Large intestine (tissue), 3 donors: ENCODE data around the gene ZNF423. TPM values are rescaled to one million over a fixed set of nuclear protein-coding genes. Genes with fewer than 3 reads are reported as not detected.
"Not testable (repeated sequence)": the region's sequence is repeated elsewhere in the genome, so short reads cannot be mapped to it uniquely, and the experiment has no call there.

Experiments
- DNase-seq, 2 donors: peaks; one replicate each; pipeline versions ENCODE4 v3.0.0 to v3.0.0-alpha.2; 2013
- H3K27ac ChIP-seq: one replicate; pipeline ENCODE4 v1.5.1; 2013; ENCODE audit warnings: low read length
- H3K27me3 ChIP-seq: 2 replicates; pipeline ENCODE4 v1.6.1; 2013; ENCODE audit warnings: low read length; ENCODE audit not compliant: control insufficient read depth, insufficient read depth
- H3K36me3 ChIP-seq: 2 replicates; pipeline ENCODE4 v1.6.1; 2013; ENCODE audit warnings: low read length; ENCODE audit not compliant: control insufficient read depth, insufficient read depth
- H3K4me1 ChIP-seq: one replicate; pipeline ENCODE4 v1.6.1; 2013; ENCODE audit warnings: low read length; ENCODE audit not compliant: control insufficient read depth, insufficient read depth
- H3K4me3 ChIP-seq: one replicate; pipeline ENCODE4 v1.5.1; 2013; ENCODE audit warnings: low read length
- H3K9me3 ChIP-seq: one replicate; pipeline ENCODE4 v1.6.1; 2013; ENCODE audit warnings: mild to moderate bottlenecking, low read depth, low read length, moderate library complexity; ENCODE audit not compliant: control insufficient read depth
- WGBS: methylation state at CpG from one replicate; pipeline ENCODE4 v1.1.5; 2013; ENCODE audit warnings: low lambda C conversion rate; ENCODE audit not compliant: insufficient coverage; 5-methylcytosine and 5-hydroxymethylcytosine counted together
- polyA plus RNA-seq: library from polyadenylated mRNA; unstranded; fragments of 120-200 nt; gene quantifications from one replicate; pipeline ENCODE4 v1.2.1, GENCODE V29; 2013

The ZNF423 gene
- polyA plus RNA-seq, 1 donor: 6.7 TPM

DNA sequence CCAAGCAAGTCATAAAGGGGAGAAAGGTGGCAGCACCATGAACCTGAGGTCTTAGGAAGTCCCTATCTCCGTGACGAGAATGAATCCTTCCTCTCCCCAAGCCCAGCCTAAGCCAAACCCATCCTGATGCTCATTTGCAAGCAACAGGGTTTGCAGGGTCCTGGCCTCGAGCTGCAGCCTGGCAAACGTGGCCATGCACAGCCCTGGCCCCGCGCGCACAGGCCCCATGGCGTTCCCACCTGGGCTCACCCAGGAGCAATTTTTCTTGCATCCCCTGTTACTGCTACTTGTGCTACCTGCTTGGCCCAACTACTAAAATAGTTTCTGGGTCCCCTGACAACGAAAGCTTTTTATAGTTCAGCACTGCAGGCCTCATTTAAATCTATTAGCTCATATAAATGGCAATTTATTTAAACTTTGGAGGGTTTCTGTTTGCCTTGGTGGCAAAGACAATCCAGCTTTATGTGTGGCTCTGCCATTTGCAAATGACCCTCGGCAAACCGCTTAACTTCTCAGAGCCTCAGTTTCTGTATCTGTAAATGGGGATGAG, 340.8 kb downstream of the ZNF423 start:
- Histone ChIP-seq H3K9me3 (no peaks in the 10 kb centered on the region), H3K4me1 (no peaks in the 10 kb centered on the region), H3K27ac (no peak overlapping the region), H3K4me3 (no peak overlapping the region), H3K27me3 (no peaks in the 10 kb centered on the region), H3K36me3 (peaks cover 2% of the 10 kb centered on the region)
- peak in 1 of 2 donors; percentile 24 for DNase-seq
- WGBS: 80% methylated on average over 2 of the region's 11 CpGs

DNA sequence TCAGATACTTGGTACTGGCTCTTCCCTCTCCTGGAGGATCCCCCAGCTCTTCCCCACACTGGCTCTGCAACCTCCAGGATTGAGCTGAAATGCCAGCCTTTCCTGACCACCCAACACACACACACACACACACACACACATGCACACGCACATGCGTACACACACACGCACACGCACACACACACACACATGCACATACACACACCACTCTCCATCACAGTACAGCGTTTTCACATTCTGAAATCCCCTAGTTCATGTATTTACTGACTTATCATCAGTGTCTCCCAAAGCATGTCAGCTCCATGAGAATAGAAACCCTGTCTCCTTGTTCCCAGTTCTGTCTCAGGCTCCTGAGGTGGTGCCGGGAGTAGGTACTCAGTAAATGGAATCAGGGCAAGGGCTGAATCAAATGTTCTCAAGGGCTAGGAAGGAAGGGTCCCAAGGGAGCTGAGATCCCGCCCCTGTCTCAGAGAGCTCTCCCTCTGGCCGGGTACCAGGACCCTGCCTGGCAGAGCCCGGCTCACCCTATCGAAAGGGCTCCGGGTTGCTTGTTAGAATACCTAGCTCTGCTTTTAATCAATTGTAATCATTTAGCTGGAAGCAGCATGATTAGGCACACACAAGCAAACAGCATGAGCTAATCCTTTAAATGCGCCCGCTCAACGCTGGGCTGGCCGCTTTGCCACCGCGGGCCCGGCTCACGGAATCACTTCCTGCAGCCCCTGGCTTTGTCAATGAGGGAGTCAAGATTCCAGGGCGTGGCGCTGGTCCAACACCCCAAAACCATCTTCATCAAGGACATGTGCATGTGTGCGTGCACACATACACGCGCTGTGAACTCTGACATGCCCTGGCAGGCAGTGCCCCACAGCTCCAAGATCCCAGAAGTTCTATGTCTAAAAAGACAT, 341.6 kb downstream of the ZNF423 start:
- DNase-seq: no peak

DNA sequence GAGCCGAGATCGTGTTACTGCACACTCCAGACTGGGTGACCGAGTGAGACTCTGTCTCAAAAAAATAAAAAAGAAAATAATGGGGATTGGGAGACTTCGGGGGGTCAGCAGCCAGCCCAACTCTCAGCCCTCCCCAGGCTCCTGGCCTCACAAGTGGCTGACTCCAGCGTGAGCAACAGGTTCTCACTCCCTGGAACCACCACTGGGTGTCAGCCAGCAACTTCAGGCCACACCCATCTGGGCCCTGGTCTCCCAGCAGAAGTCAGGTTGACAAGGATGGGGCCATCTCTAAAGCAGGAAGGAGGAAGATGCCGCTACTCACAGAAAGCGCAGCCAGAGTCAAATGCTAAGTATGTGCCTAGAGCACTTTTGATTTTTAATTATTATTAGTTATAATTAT, 342.9 kb downstream of the ZNF423 start:
- WGBS: 100% methylated on average over 2 of the region's 7 CpGs
- Histone ChIP-seq H3K27ac (no peak overlapping the region), H3K27me3 (no peaks in the 10 kb centered on the region), H3K9me3 (no peaks in the 10 kb centered on the region), H3K4me3 (no peak overlapping the region), H3K4me1 (no peaks in the 10 kb centered on the region), H3K36me3 (peaks cover 2% of the 10 kb centered on the region)
- no peak for DNase-seq

More for the DNA sequence above, 341.6 kb downstream of the ZNF423 start:
- WGBS: 70% methylated on average over 2 of the region's 24 CpGs
- no peaks in the 10 kb centered on the region for H3K9me3 ChIP-seq
- no peak overlapping the region for H3K27ac ChIP-seq
- no peaks in the 10 kb centered on the region for H3K27me3 ChIP-seq
- H3K4me3 ChIP-seq: no peak overlapping the region
- H3K4me1 ChIP-seq: no peaks in the 10 kb centered on the region
- peaks cover 2% of the 10 kb centered on the region for H3K36me3 ChIP-seq

DNA sequence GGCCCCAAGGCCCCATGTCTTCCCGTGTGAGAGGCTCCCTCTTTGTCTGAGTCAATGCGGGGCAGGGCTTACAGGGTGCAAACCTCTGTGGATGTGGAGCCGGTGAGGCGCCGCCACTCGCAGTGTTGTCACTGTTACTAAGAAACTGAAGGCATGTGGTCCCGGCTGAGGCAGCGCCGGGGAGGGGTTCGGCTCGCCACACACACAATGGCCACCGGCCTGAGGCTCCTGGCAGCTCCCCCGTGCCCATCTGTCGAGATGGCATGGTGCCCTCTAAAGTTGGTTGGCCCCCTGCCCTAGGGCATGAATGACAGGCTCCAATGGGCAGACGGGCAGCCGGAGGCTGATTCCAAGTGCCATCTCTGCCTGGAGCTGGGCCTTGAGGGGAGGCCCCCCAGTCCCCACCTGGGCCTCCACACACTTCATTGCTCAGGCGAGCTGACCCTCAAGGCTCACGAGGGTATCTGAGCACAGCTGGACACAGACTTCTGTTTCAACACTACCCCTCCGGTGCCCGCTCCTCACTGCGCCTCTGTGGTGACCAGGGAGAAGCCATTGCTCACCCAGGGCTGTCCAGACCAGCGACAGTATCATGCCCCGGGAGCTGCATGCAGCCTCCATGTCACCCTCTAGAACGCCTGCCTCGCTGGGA, 345.1 kb downstream of the ZNF423 start:
- H3K27me3 ChIP-seq: no peaks in the 10 kb centered on the region
- H3K27ac ChIP-seq: no peak overlapping the region
- WGBS: no CpG with 5 or more reads among the region's 25 CpGs
- DNase-seq: no peak
- peaks cover 2% of the 10 kb centered on the region for H3K36me3 ChIP-seq
- no peaks in the 10 kb centered on the region for H3K9me3 ChIP-seq
- no peaks in the 10 kb centered on the region for H3K4me1 ChIP-seq
- H3K4me3 ChIP-seq: no peak overlapping the region

DNA sequence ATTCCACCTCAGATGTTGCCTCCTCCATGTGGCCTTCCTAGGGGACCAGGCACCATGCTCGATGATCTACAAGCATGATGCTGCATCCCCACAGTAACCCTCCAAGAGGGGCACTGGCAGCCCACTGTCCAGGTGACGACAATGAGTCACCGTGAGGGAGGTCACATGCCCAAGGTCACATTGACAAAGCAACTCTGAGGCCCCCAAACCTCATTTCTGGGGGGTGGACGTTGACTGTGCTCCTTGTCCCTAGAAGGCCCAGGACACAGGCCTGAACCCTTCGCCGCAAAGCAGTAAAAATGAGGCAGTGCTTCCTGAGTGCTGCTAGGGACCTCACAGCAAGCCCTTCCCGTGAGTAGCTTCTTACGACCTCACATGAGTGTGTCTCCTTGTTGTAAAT, 345.8 kb downstream of the ZNF423 start:
- no CpG with 5 or more reads among the region's 8 CpGs for WGBS
- H3K9me3 ChIP-seq: no peaks in the 10 kb centered on the region

DNA sequence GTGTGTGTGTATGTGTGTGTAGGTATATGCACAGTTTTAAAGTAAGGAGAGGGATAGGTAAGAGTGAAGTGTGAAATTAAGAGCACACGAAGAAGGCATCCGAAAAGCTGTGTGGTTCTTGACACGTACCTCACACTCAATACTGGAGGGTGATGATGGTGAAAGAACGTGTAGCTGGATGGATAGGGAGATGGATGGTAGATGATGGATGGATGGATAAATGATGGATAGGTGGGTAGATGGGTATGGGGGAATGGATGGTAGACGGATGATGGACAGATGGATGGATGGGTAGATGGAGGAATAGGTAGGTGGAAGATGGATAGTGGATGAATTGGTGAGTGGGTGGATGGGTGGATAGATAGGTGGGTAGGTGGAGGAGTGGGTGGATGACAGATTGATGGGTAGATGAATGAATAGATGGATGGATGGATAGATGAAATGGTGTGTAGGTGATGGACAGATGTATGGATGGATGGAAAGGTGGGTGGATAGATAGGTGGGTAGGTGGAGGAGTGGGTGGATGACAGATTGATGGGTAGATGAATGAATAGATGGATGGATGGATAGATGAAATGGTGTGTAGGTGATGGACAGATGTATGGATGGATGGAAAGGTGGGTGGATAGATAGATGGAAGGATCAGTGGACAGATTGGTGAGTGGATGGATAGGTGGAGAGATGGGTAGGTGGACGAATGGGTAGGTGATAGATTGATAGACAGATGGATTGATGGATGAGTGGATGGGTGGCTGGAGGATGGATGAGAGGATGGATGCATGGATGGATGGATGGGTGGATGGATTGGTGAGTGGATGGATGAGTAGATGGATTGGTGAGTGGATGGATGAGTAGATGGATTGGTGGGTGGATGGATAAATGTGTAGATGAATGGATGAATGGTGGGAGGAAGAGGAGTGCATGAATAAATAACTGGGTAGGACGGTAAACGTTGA, 349.6 kb downstream of the ZNF423 start:
- DNase-seq, H3K4me3 ChIP-seq, H3K9me3 ChIP-seq, H3K27me3 ChIP-seq, H3K27ac ChIP-seq, H3K36me3 ChIP-seq, H3K4me1 ChIP-seq: not testable (repeated sequence)
- WGBS: 77% methylated on average over 4 of the region's 8 CpGs

More for the DNA sequence above, 345.8 kb downstream of the ZNF423 start:
- no peak for DNase-seq
- Histone ChIP-seq H3K4me1 (no peaks in the 10 kb centered on the region), H3K36me3 (peaks cover 2% of the 10 kb centered on the region), H3K27ac (no peak overlapping the region), H3K4me3 (no peak overlapping the region), H3K27me3 (no peaks in the 10 kb centered on the region)

DNA sequence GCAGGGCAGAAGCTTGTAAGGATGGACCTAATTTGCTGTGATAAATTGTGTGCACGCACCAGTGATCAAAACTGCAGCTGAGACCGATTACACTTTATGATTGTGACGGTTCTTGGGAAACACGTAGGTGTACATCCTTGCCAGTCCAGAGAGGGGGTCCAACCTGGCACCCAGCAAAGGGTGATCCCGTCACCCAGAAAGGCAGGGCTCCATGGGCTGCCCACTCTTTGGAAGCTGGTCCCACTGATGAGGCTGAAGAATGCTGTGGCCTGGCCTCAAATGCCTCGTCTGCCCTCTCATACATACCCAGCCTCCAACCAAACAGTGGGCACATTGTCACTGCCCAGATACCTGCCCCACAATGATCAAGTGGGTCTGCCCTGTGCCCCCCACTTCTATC, 350.4 kb downstream of the ZNF423 start:
- no peak overlapping the region for H3K27ac ChIP-seq
- no peak overlapping the region for H3K4me3 ChIP-seq
- no peaks in the 10 kb centered on the region for H3K27me3 ChIP-seq
- H3K4me1 ChIP-seq: peaks cover 2% of the 10 kb centered on the region
- H3K9me3 ChIP-seq: no peaks in the 10 kb centered on the region
- DNase-seq: no peak
- no CpG with 5 or more reads among the region's 6 CpGs for WGBS
- no peaks in the 10 kb centered on the region for H3K36me3 ChIP-seq

DNA sequence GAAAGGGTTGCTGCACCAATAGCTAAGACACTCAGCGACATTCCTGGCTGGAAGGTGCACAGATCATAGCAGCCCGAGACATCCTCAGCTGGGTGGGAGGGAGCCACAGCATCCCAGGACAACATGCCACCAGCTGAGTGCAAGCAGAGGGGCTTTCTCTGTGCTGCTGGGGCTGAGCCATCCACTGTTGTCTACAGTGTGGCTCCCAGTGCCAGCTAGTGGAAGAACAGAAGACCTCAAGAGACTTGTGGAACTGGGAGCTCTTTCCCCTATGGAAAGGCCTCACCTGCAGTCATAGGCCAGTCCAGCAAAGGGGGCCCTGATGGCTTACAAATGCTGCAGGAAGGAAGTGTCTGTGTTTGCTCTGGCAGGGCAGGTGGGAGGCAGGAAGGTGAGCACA, 351.3 kb downstream of the ZNF423 start:
- Histone ChIP-seq H3K4me3 (no peak overlapping the region), H3K27me3 (no peaks in the 10 kb centered on the region), H3K9me3 (no peaks in the 10 kb centered on the region), H3K36me3 (no peaks in the 10 kb centered on the region), H3K27ac (no peak overlapping the region), H3K4me1 (peaks cover 2% of the 10 kb centered on the region)
- WGBS: no CpG with 5 or more reads among the region's 2 CpGs
- no peak for DNase-seq

DNA sequence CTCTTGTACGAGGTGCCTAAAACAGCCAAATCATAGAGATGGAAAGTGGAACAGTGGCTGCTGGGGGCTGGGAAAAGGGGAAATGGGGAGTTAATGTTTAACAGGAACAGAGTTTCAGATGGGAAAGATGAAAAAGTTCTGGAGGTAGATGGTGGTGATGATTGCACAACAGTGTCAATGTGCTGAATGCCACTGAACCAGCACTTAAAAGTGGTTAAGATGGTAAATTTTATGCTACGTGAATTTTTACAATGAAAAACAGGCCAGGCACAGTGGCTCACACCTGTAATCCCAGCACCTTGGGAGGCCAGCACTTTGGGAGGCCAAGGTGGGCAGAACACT, 351.9 kb downstream of the ZNF423 start:
- H3K27ac ChIP-seq: no peak overlapping the region
- no peak overlapping the region for H3K4me3 ChIP-seq
- H3K36me3 ChIP-seq: peaks cover 2% of the 10 kb centered on the region
- no peaks in the 10 kb centered on the region for H3K27me3 ChIP-seq
- DNase-seq: no peak
- H3K9me3 ChIP-seq: no peaks in the 10 kb centered on the region
- H3K4me1 ChIP-seq: peaks cover 2% of the 10 kb centered on the region
- no CpG with 5 or more reads among the region's 2 CpGs for WGBS
